OCI-LY7 (cell line): ENCODE data around the gene SCGB3A1. TPM values are rescaled to one million over a fixed set of nuclear protein-coding genes. Genes with fewer than 3 reads are reported as not detected.

ENCODE experiments used
- BruUV-seq: library from RNA; stranded (reverse); fragments of 400-500 nt; replicated peaks from 2 replicates; lab custom pipeline; 2021; lab: Mats Ljungman, UMichigan
- CTCF ChIA-PET: fragments of 300-600 bp; sonication (Branson Sonifier 250); formaldehyde crosslinking; loops from one replicate; lab custom pipeline; 2022; ENCODE audit warnings: antibody characterized with exemption; ENCODE audit not compliant: unreplicated experiment; lab: Charles Lee
- POLR2A ChIA-PET: fragments of 300-600 bp; sonication (Branson Sonifier 250); formaldehyde crosslinking; loops from one replicate; lab custom pipeline; 2022; ENCODE audit warnings: antibody characterized with exemption; lab: Charles Lee
- DNase-seq: peaks from one replicate; pipeline ENCODE4 v3.0.0-alpha.2; 2015; ENCODE audit warnings: low spot score
- H2AFZ ChIP-seq: fragments of 200-600 bp; sonication (generic), shearing (Covaris generic); 2 replicates; pipeline ENCODE4 v1.6.1; 2014; ENCODE audit warnings: mild to moderate bottlenecking, antibody characterized with exemption, low read length, moderate library complexity
- H3K27ac ChIP-seq: fragments of 200-600 bp; sonication (generic); 2 replicates; pipeline ENCODE4 v1.5.1; 2014; ENCODE audit warnings: mixed run types, low read depth, mild to moderate bottlenecking, moderate library complexity, low read length, inconsistent platforms; ENCODE audit not compliant: poor library complexity, severe bottlenecking
- H3K36me3 ChIP-seq: fragments of 200-600 bp; sonication (generic); 2 replicates; pipeline ENCODE4 v1.6.1; 2014; ENCODE audit warnings: mild to moderate bottlenecking, antibody characterized with exemption, low read length, moderate library complexity, mixed read lengths; ENCODE audit not compliant: insufficient read depth
- H3K4me1 ChIP-seq: fragments of 200-600 bp; sonication (generic); 2 replicates; pipeline ENCODE4 v1.5.1; 2014; ENCODE audit warnings: mild to moderate bottlenecking, low read length; ENCODE audit not compliant: insufficient read depth, poor library complexity, severe bottlenecking
- H3K4me2 ChIP-seq: fragments of 200-600 bp; sonication (generic); 2 replicates; pipeline ENCODE4 v1.6.1; 2014; ENCODE audit warnings: mild to moderate bottlenecking, low read length
- H3K4me3 ChIP-seq: fragments of 200-600 bp; sonication (generic); 2 replicates; pipeline ENCODE4 v1.5.1; 2014; ENCODE audit warnings: mild to moderate bottlenecking, low read depth, low read length; ENCODE audit not compliant: poor library complexity, severe bottlenecking
- H3K79me2 ChIP-seq: fragments of 200-600 bp; sonication (generic); 2 replicates; pipeline ENCODE4 v1.6.1; 2016; ENCODE audit warnings: low read depth, mild to moderate bottlenecking, low read length, moderate library complexity, mixed read lengths; ENCODE audit not compliant: insufficient read depth
- H3K9me2 ChIP-seq: fragments of 200-600 bp; sonication (generic); 2 replicates; pipeline ENCODE4 v1.6.1; 2016; ENCODE audit warnings: mild to moderate bottlenecking, low read length, mixed read lengths; ENCODE audit not compliant: insufficient read depth
- H3K9me3 ChIP-seq: fragments of 200-600 bp; sonication (generic); 2 replicates; pipeline ENCODE4 v1.6.1; 2014; ENCODE audit warnings: mild to moderate bottlenecking, mixed run types, low read length, mixed read lengths
- H4K20me1 ChIP-seq: fragments of 200-600 bp; sonication (generic); 2 replicates; pipeline ENCODE4 v1.6.1; 2014; ENCODE audit warnings: mild to moderate bottlenecking, antibody characterized with exemption, low read length, moderate library complexity, mixed read lengths; ENCODE audit not compliant: insufficient read depth
- CTCF ChIP-seq: fragments of 200-600 bp; sonication (generic); conservative IDR thresholded peaks from 2 replicates; pipeline ENCODE4 v1.5.1; 2014; ENCODE audit warnings: mild to moderate bottlenecking, antibody characterized with exemption, low read length, moderate library complexity, mixed read lengths
- EZH2phosphoT487 ChIP-seq: fragments of 200-600 bp; sonication (generic); IDR thresholded peaks from 2 replicates; pipeline ENCODE4 v1.6.1; 2018; ENCODE audit warnings: low read depth, borderline replicate concordance, mild to moderate bottlenecking, mixed run types, antibody characterized with exemption, low read length, moderate library complexity, mixed read lengths
- intact Hi-C: fragments of 100-400 bp; cut with micrococcal nuclease; formaldehyde crosslinking; loops from one replicate; pipeline ENCODE4 v1.10.0; 2022; ENCODE audit not compliant: unreplicated experiment
- total RNA-seq, 2 experiments: library from RNA; depleted of rRNA in 1 of 2; stranded (reverse); fragments of >200 nt in 1 of 2; shearing (Covaris generic) in 1 of 2; gene quantifications; 2 replicates each; pipeline ENCODE4 v1.2.3, GENCODE V29; 2014 to 2022

Gene SCGB3A1
- total RNA-seq, 2 experiments from 2014 or later, result not detected

DNA sequence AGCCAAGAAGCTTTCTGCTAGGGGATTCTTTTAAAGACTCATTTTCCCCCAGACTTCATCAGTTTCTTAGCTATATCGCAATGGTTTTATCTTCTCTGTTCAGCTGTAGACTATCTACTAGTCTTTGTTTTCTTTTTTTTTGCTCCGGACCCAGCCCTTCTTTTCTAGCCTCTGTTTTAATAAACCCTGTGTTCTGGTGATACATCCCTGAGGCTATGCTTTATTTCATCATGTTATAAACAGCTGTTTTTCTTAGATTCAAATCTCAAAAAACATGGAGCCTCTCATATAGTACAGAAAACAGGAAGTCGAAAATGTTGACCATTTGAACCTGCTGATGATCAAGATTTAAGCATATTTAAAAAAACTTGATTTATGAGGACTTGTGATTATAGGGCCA, 37.8 kb downstream of the SCGB3A1 start:
- Histone ChIP-seq H2AFZ (no peak overlapping the region), H3K9me3 (no peaks in the 10 kb centered on the region), H3K9me2 (no peaks in the 10 kb centered on the region), H3K27ac (no peak overlapping the region), H3K4me1 (no peaks in the 10 kb centered on the region), H3K36me3 (peaks cover 92% of the 10 kb centered on the region), H3K79me2 (no peaks in the 10 kb centered on the region), H3K4me2 (no peak overlapping the region), H3K4me3 (no peak overlapping the region), H4K20me1 (no peaks in the 10 kb centered on the region)
- TF ChIP-seq EZH2phosphoT487 (no peak), CTCF (no peak)
- CTCF ChIA-PET, result no interaction called here
- no TSS peak for BruUV-seq
- POLR2A ChIA-PET, result interaction anchor here (0.5 to 1.3 kb wide), 4 partner anchors 14 to 846 kb away, joined by 3 to 5 read pairs (median 4); no protein-coding TSS in a partner anchor
- DNase-seq, result no peak
- intact Hi-C loops, result no loop called here

- CTCF ChIA-PET, result no interaction called here
- no peaks in the 10 kb centered on the region for H3K4me1 ChIP-seq
- H3K9me2 ChIP-seq, result no peaks in the 10 kb centered on the region
- no TSS peak for BruUV-seq
- H2AFZ ChIP-seq, result no peak overlapping the region
- H3K79me2 ChIP-seq, result peaks cover 25% of the 10 kb centered on the region; the same call in 1 of the 2 replicates
- no peaks in the 10 kb centered on the region for H4K20me1 ChIP-seq
- no peak overlapping the region for H3K27ac ChIP-seq
- TF ChIP-seq EZH2phosphoT487 (no peak), CTCF (no peak)
- DNase-seq, result no peak
- POLR2A ChIA-PET, result no interaction called here
- no peak overlapping the region for H3K4me3 ChIP-seq
- H3K4me2 ChIP-seq, result no peak overlapping the region
- intact Hi-C loops, result no loop called here
- no peaks in the 10 kb centered on the region for H3K9me3 ChIP-seq
- H3K36me3 ChIP-seq, result peaks cover 82% of the 10 kb centered on the region
Measured at GRCh38 chr5:180548563-180548962, 42.7 kb downstream of the SCGB3A1 start.

GRCh38 chr5:180545248-180545647, 46.1 kb downstream of the SCGB3A1 start:
- Histone ChIP-seq H3K36me3 (peaks cover 78% of the 10 kb centered on the region), H3K9me2 (no peaks in the 10 kb centered on the region), H3K9me3 (no peaks in the 10 kb centered on the region), H3K27ac (no peak overlapping the region), H3K4me3 (no peak overlapping the region), H3K4me1 (no peaks in the 10 kb centered on the region), H2AFZ (no peak overlapping the region), H3K79me2 (peaks cover 34% of the 10 kb centered on the region; the same call in 1 of the 2 replicates), H4K20me1 (no peaks in the 10 kb centered on the region), H3K4me2 (no peak overlapping the region)
- ChIA-PET POLR2A (no interaction called here), CTCF (no interaction called here)
- intact Hi-C loops, result no loop called here
- DNase-seq, result no peak
- no peak for TF ChIP-seq EZH2phosphoT487
- no peak for TF ChIP-seq CTCF
- no TSS peak for BruUV-seq
